SK-N-DZ (cell line): ENCODE results near the gene PLXDC1.

ENCODE experiments used
- DNase-seq: peaks from one replicate; pipeline ENCODE4 v3.0.0-alpha.2; 2015; ENCODE audit warnings: low spot score
- small RNA-seq, 2 experiments: library from RNA; depleted of rRNA; stranded (forward); fragments of <200 nt; gene quantifications; one replicate each; pipeline ENCODE3, GENCODE V24; 2014

Gene PLXDC1

GRCh38 chr17:39014795-39015545 lies 136.5 kb downstream of the PLXDC1 start:
- DNase-seq: no peak

GRCh38 chr17:39014044-39014794 lies 137.2 kb downstream of the PLXDC1 start:
- no peak for DNase-seq

Small RNA genes within 50 kb of the gene (small RNA-seq; reads per million reads assigned to genes)
- 0 reads per million in 2 experiments for gene AC091178.1
